Neural cell (in vitro differentiated cells): ENCODE data around the gene LIX1L.

ENCODE experiments used
- POLR2AphosphoS5 ChIP-seq: IDR thresholded peaks from 2 replicates; pipeline ENCODE4 v1.6.1; 2012
- TF ChIP-seq, protein P1 (sequence below): fragments of 450-650 bp; IDR thresholded peaks from 2 replicates; pipeline ENCODE4 v1.5.1; 2014; ENCODE audit warnings: antibody characterized with exemption, mild to moderate bottlenecking, moderate library complexity; ENCODE audit not compliant: poor library complexity, severe bottlenecking

DNA sequence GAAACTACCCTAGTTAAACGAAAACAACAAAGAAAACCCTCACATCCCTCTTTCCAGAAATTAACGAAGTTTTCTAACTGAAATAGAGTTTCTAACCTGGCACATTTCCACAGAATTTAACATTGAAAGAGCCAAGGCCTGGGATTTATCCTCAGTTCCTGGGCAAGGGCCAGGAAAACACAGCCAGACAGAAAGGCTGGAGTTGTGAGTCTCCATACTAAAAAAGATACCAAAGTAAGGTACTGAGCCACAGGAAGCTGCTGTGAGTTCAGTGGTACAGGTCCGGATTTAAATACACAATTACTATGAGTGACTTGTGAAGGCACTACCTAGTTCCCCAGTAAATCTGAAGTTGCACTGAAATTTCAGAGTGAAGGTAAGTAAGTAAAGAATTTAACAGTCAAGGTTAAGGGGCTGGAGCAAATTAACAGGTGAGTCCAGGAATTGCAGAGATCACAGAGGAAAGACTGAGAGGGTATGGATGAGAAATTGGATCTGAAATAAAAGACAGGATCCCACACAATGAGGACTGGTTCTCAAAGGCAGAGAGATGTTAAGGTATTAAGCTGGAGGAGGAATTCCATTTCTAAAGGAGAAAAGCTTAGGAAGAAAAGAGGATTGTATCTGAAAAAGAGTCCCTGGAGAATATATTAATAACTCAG is 905 bp downstream of the LIX1L start:
- no peak for TF ChIP-seq POLR2AphosphoS5
- TF ChIP-seq, protein P1, sequence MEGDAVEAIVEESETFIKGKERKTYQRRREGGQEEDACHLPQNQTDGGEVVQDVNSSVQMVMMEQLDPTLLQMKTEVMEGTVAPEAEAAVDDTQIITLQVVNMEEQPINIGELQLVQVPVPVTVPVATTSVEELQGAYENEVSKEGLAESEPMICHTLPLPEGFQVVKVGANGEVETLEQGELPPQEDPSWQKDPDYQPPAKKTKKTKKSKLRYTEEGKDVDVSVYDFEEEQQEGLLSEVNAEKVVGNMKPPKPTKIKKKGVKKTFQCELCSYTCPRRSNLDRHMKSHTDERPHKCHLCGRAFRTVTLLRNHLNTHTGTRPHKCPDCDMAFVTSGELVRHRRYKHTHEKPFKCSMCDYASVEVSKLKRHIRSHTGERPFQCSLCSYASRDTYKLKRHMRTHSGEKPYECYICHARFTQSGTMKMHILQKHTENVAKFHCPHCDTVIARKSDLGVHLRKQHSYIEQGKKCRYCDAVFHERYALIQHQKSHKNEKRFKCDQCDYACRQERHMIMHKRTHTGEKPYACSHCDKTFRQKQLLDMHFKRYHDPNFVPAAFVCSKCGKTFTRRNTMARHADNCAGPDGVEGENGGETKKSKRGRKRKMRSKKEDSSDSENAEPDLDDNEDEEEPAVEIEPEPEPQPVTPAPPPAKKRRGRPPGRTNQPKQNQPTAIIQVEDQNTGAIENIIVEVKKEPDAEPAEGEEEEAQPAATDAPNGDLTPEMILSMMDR: no peak
